HCT116 (cell line): ENCODE measurements around the gene GRIK4. TPM values are rescaled to one million over a fixed set of nuclear protein-coding genes. Genes with fewer than 3 reads are reported as not detected.

Experiments
- ATAC-seq: fragments of 200-7000 bp; cut with Tn5 transposase; 2 replicates; pipeline ENCODE4 v1.9.1; 2020; ENCODE audit warnings: mild to moderate bottlenecking, moderate library complexity
- BruUV-seq: library from RNA; stranded (reverse); fragments of 400-500 nt; replicated peaks from 2 replicates; lab custom pipeline; 2021; lab: Mats Ljungman, UMichigan
- CTCF ChIA-PET: fragments of 300-600 bp; sonication (Branson Sonifier 250); formaldehyde crosslinking; loops from one replicate; lab custom pipeline; 2021; ENCODE audit warnings: antibody characterized with exemption; lab: Charles Lee
- POLR2A ChIA-PET: fragments of 300-600, 350-600 bp; sonication (Branson Sonifier 250); formaldehyde crosslinking; loops from one replicate; lab custom pipeline; 2021; ENCODE audit warnings: antibody characterized with exemption; lab: Charles Lee
- RAD21 ChIA-PET, 2 experiments: fragments of 300-600 bp; sonication (Branson Sonifier 250); formaldehyde crosslinking; loops; one replicate each; lab custom pipeline; 2023; ENCODE audit warnings: low total read pairs in 2 of 2; ENCODE audit not compliant: uncharacterized antibody in 2 of 2, unreplicated experiment in 2 of 2, low non-redundant PET in 1 of 2; lab: Charles Lee
- DNase-seq: peaks from one replicate; pipeline ENCODE4 v3.0.0-alpha.2; 2010; ENCODE audit warnings: low read depth, low spot score
- H2AFZ ChIP-seq: fragments of 200-600 bp; shearing (Covaris generic), sonication (generic); 2 replicates; pipeline ENCODE4 v1.6.1; 2017; ENCODE audit warnings: low read depth, mixed run types, mixed read lengths, antibody characterized with exemption, low read length; ENCODE audit not compliant: poor library complexity, severe bottlenecking
- H3K27ac ChIP-seq: 2 replicates; pipeline ENCODE4 v1.5.1; 2012; ENCODE audit warnings: low read depth, low read length
- H3K27me3 ChIP-seq: fragments of 200-600 bp; sonication (generic); 2 replicates; pipeline ENCODE4 v1.6.1; 2016; ENCODE audit warnings: mixed run types, low read length, mixed read lengths; ENCODE audit not compliant: insufficient read depth
- H3K36me3 ChIP-seq, 2 experiments: fragments of 200-500 bp in 1 of 2; fragments of 200-600 bp in 1 of 2; sonication (Bioruptor generic) in 1 of 2; sonication (generic) in 1 of 2; 2 replicates each; pipeline versions ENCODE4 v1.5.1 to v1.6.1; 2014 to 2016; ENCODE audit warnings: low read length in 2 of 2, inconsistent platforms in 1 of 2, mixed read lengths in 1 of 2, mixed run types in 1 of 2; ENCODE audit not compliant: insufficient read depth in 2 of 2, control insufficient read depth in 1 of 2
- H3K4me1 ChIP-seq, 2 experiments: fragments of 200-600 bp in 1 of 2; sonication (generic) in 1 of 2; 2 replicates each; pipeline versions ENCODE4 v1.5.1 to v1.6.1; 2012 to 2017; ENCODE audit warnings: low read length in 2 of 2, inconsistent platforms in 1 of 2, mild to moderate bottlenecking in 1 of 2, mixed read lengths in 1 of 2, mixed run types in 1 of 2, moderate library complexity in 1 of 2; ENCODE audit not compliant: insufficient read depth in 2 of 2, control insufficient read depth in 1 of 2
- H3K4me2 ChIP-seq: fragments of 200-600 bp; sonication (generic); 2 replicates; pipeline ENCODE4 v1.6.1; 2017; ENCODE audit warnings: mixed run types, low read length, mixed read lengths
- H3K4me3 ChIP-seq, 2 experiments: fragments of 200-600 bp in 1 of 2; sonication (generic) in 1 of 2; replicated peaks in 1 of 2; 2 replicates each; pipeline ENCODE4 v1.5.1; 2011 to 2016; ENCODE audit warnings: low read length in 2 of 2, control low read depth in 1 of 2, low read depth in 1 of 2, mild to moderate bottlenecking in 1 of 2, mixed read lengths in 1 of 2, mixed run types in 1 of 2
- H3K79me2 ChIP-seq: fragments of 200-600 bp; sonication (generic); 2 replicates; pipeline ENCODE4 v1.6.1; 2017; ENCODE audit warnings: mild to moderate bottlenecking, mixed run types, low read length, moderate library complexity, mixed read lengths; ENCODE audit not compliant: insufficient read depth
- H3K9ac ChIP-seq: fragments of 200-600 bp; sonication (generic); 2 replicates; pipeline ENCODE4 v1.6.1; 2016; ENCODE audit warnings: low read length, mixed read lengths
- H3K9me2 ChIP-seq: fragments of 200-600 bp; sonication (generic), shearing (Covaris generic); 2 replicates; pipeline ENCODE4 v1.6.1; 2017; ENCODE audit warnings: mixed run types, mild to moderate bottlenecking, moderate library complexity; ENCODE audit not compliant: insufficient read depth
- H3K9me3 ChIP-seq, 2 experiments: fragments of 200-500 bp in 1 of 2; fragments of 200-600 bp in 1 of 2; sonication (Bioruptor generic) in 1 of 2; sonication (generic) in 1 of 2; 2 replicates each; pipeline ENCODE4 v1.6.1; 2014 to 2017; ENCODE audit warnings: low read length in 2 of 2, mixed read lengths in 2 of 2, inconsistent platforms in 1 of 2, low read depth in 1 of 2, mild to moderate bottlenecking in 1 of 2, mixed run types in 1 of 2, moderate library complexity in 1 of 2; ENCODE audit not compliant: control insufficient read depth in 1 of 2, insufficient read depth in 1 of 2
- H4K20me1 ChIP-seq: fragments of 200-600 bp; sonication (generic), shearing (Covaris generic); 2 replicates; pipeline ENCODE4 v1.6.1; 2017; ENCODE audit warnings: mixed run types, mild to moderate bottlenecking, moderate library complexity; ENCODE audit not compliant: insufficient read depth
- ATF3 ChIP-seq: IDR thresholded peaks from 2 replicates; pipeline ENCODE4 v1.6.1; 2012
- CBX3 ChIP-seq: IDR thresholded peaks from 2 replicates; pipeline ENCODE4 v1.6.1; 2012; ENCODE audit warnings: low read depth
- CTCF ChIP-seq, 3 experiments: fragments of 200-600 bp in 1 of 3; sonication (generic) in 1 of 3; IDR thresholded peaks in 2 of 3; conservative IDR thresholded peaks in 1 of 3; 2 replicates each; pipeline ENCODE4 v1.5.1; 2012 to 2017; ENCODE audit warnings: low read depth in 2 of 3, low read length in 2 of 3, antibody characterized with exemption in 1 of 3, borderline replicate concordance in 1 of 3, control low read depth in 1 of 3, mild to moderate bottlenecking in 1 of 3, mixed read lengths in 1 of 3, mixed run types in 1 of 3, moderate library complexity in 1 of 3; ENCODE audit not compliant: insufficient read depth in 1 of 3
- SIN3A ChIP-seq: IDR thresholded peaks from 2 replicates; pipeline ENCODE4 v1.6.1; 2012; ENCODE audit warnings: low read depth
- SRF ChIP-seq: IDR thresholded peaks from 2 replicates; pipeline ENCODE4 v1.6.1; 2012; ENCODE audit warnings: low read depth
- ZBTB33 ChIP-seq: IDR thresholded peaks from 2 replicates; pipeline ENCODE4 v1.6.1; 2011; ENCODE audit warnings: mild to moderate bottlenecking, low read length, moderate library complexity; ENCODE audit not compliant: insufficient replicate concordance; ENCODE audit errors: extremely low read depth
- ZFX ChIP-seq: fragments of 450-650 bp; IDR thresholded peaks from 2 replicates; pipeline ENCODE4 v1.6.1; 2017
- intact Hi-C: fragments of 100-400 bp; cut with micrococcal nuclease; formaldehyde crosslinking; loops from 2 replicates; pipeline ENCODE4 v1.10.0; 2022
- total RNA-seq: library from RNA; stranded (reverse); gene quantifications from one replicate; pipeline ENCODE4 v1.2.1, GENCODE V29; 2021; ENCODE audit not compliant: unreplicated experiment

Gene GRIK4
- total RNA-seq, 1 experiment from 2014 or later: 0.52 TPM

GRCh38 chr11:120528749-120529148, 17.2 kb downstream of the GRIK4 start:
- H3K27me3 ChIP-seq: no peaks in the 10 kb centered on the region
- intact Hi-C loops: no loop called here
- H3K4me1 ChIP-seq: no peaks in the 10 kb centered on the region
- H3K4me3 ChIP-seq: no peak overlapping the region
- no peak overlapping the region for H3K27ac ChIP-seq
- BruUV-seq: no TSS peak
- ChIA-PET CTCF (no interaction called here), POLR2A (no interaction called here), RAD21 (no interaction called here)
- no peaks in the 10 kb centered on the region for H3K9me3 ChIP-seq
- no peak for DNase-seq
- no peak overlapping the region for H2AFZ ChIP-seq
- TF ChIP-seq CTCF (IDR thresholded peaks at IDR 0.05 in 2 of 3, conservative IDR thresholded peaks at IDR 0.05 in 1 of 3; ENCODE audit: borderline replicate concordance in 1 of 3, insufficient read depth in 1 of 3, low read depth in 2 of 3, low read length in 2 of 3) (no peak), ATF3 (no peak), CBX3 (no peak), ZBTB33 (no peak), ZFX (no peak), SRF (no peak), SIN3A (no peak)
- no peaks in the 10 kb centered on the region for H3K36me3 ChIP-seq
- H3K9me2 ChIP-seq: no peaks in the 10 kb centered on the region
- no peak overlapping the region for H3K4me2 ChIP-seq
- no peak for ATAC-seq
- H4K20me1 ChIP-seq: no peaks in the 10 kb centered on the region
- no peaks in the 10 kb centered on the region for H3K79me2 ChIP-seq
- no peak overlapping the region for H3K9ac ChIP-seq
